Progenitor cell of endocrine pancreas (in vitro differentiated cells): Measurements from ENCODE around the gene NTHL1. TPM values are rescaled to one million over a fixed set of nuclear protein-coding genes. Genes with fewer than 3 reads are reported as not detected.

Source experiments
- DNase-seq: peaks from one replicate; pipeline ENCODE4 v3.0.0; 2021; ENCODE audit warnings: low spot score; ENCODE audit not compliant: unreplicated experiment
- H3K27ac Mint-ChIP-seq: 2 replicates; pipeline ENCODE4 v1.8.0; 2021; ENCODE audit warnings: mild to moderate bottlenecking, moderate library complexity, mixed read lengths
- H3K27me3 Mint-ChIP-seq: 2 replicates; pipeline ENCODE4 v1.8.0; 2021; ENCODE audit warnings: mixed read lengths
- H3K36me3 Mint-ChIP-seq: 2 replicates; pipeline ENCODE4 v1.8.0; 2022; ENCODE audit warnings: mixed read lengths; ENCODE audit not compliant: insufficient read depth
- H3K4me1 Mint-ChIP-seq: 2 replicates; pipeline ENCODE4 v1.8.0; 2021; ENCODE audit warnings: low read depth, mixed read lengths
- H3K4me3 Mint-ChIP-seq: 2 replicates; pipeline ENCODE4 v1.8.0; 2021; ENCODE audit warnings: low read depth, mild to moderate bottlenecking, moderate library complexity, mixed read lengths
- H3K9me3 Mint-ChIP-seq: 2 replicates; pipeline ENCODE4 v1.8.0; 2021; ENCODE audit warnings: low read depth, mixed read lengths
- CTCF ChIP-seq: fragments of 200-600 bp; sonication (generic); IDR thresholded peaks from one replicate; pipeline ENCODE4 v1.5.0; 2021; ENCODE audit warnings: antibody characterized with exemption, mild to moderate bottlenecking; ENCODE audit not compliant: unreplicated experiment
- total RNA-seq: library from RNA; stranded (reverse); gene quantifications from 2 replicates; pipeline ENCODE4 v1.2.1, GENCODE V29; 2021

Gene NTHL1
- total RNA-seq, 1 donor from 2014 or later: 28.1 TPM

GRCh38 chr16:2061023-2061422 is 13.4 kb upstream of the NTHL1 start:
- no peak overlapping the region for H3K27ac Mint-ChIP-seq
- DNase-seq: no peak
- H3K4me3 Mint-ChIP-seq: no peak overlapping the region
- no peaks in the 10 kb centered on the region for H3K9me3 Mint-ChIP-seq
- H3K36me3 Mint-ChIP-seq: peaks cover 10% of the 10 kb centered on the region
- no peaks in the 10 kb centered on the region for H3K4me1 Mint-ChIP-seq
- TF ChIP-seq CTCF: no peak
- H3K27me3 Mint-ChIP-seq: no peaks in the 10 kb centered on the region

GRCh38 chr16:2060346-2060745 is 12.7 kb upstream of the NTHL1 start:
- Mint-ChIP-seq H3K36me3 (peaks cover 6% of the 10 kb centered on the region), H3K9me3 (no peaks in the 10 kb centered on the region), H3K27me3 (no peaks in the 10 kb centered on the region), H3K27ac (no peak overlapping the region), H3K4me1 (no peaks in the 10 kb centered on the region), H3K4me3 (no peak overlapping the region)
- TF ChIP-seq CTCF: no peak
- no peak for DNase-seq

- Mint-ChIP-seq H3K4me3 (no peak overlapping the region), H3K9me3 (no peaks in the 10 kb centered on the region), H3K4me1 (no peaks in the 10 kb centered on the region), H3K27me3 (no peaks in the 10 kb centered on the region), H3K27ac (no peak overlapping the region), H3K36me3 (peaks cover 6% of the 10 kb centered on the region)
- DNase-seq: no peak
- TF ChIP-seq CTCF: no peak
These were observed 11.2 kb upstream of the NTHL1 start for GRCh38 chr16:2058872-2059271.

GRCh38 chr16:2058420-2058819 is 10.8 kb upstream of the NTHL1 start:
- H3K27ac Mint-ChIP-seq: no peak overlapping the region
- no peaks in the 10 kb centered on the region for H3K27me3 Mint-ChIP-seq
- no peaks in the 10 kb centered on the region for H3K4me1 Mint-ChIP-seq
- H3K4me3 Mint-ChIP-seq: no peak overlapping the region
- H3K9me3 Mint-ChIP-seq: no peaks in the 10 kb centered on the region
- H3K36me3 Mint-ChIP-seq: peaks cover 6% of the 10 kb centered on the region
- DNase-seq: no peak
- TF ChIP-seq CTCF: no peak

GRCh38 chr16:2057438-2057837 is 9.8 kb upstream of the NTHL1 start:
- no peak for DNase-seq
- H3K9me3 Mint-ChIP-seq: no peaks in the 10 kb centered on the region
- peaks cover 6% of the 10 kb centered on the region for H3K36me3 Mint-ChIP-seq
- H3K27me3 Mint-ChIP-seq: no peaks in the 10 kb centered on the region
- no peak overlapping the region for H3K4me3 Mint-ChIP-seq
- no peaks in the 10 kb centered on the region for H3K4me1 Mint-ChIP-seq
- H3K27ac Mint-ChIP-seq: no peak overlapping the region
- no peak for TF ChIP-seq CTCF
